GM19043 (cell line): ENCODE results near the gene C2orf80.
"Not testable (repeated sequence)": the region's sequence is repeated elsewhere in the genome, so short reads cannot be mapped to it uniquely, and the experiment has no call there.

ENCODE experiments used
- ATAC-seq: cut with Tn5 transposase; IDR thresholded peaks from one replicate; pipeline ENCODE4 v1.9.1; 2021; ENCODE audit warnings: low read depth; ENCODE audit not compliant: unreplicated experiment

C2orf80 gene

DNA sequence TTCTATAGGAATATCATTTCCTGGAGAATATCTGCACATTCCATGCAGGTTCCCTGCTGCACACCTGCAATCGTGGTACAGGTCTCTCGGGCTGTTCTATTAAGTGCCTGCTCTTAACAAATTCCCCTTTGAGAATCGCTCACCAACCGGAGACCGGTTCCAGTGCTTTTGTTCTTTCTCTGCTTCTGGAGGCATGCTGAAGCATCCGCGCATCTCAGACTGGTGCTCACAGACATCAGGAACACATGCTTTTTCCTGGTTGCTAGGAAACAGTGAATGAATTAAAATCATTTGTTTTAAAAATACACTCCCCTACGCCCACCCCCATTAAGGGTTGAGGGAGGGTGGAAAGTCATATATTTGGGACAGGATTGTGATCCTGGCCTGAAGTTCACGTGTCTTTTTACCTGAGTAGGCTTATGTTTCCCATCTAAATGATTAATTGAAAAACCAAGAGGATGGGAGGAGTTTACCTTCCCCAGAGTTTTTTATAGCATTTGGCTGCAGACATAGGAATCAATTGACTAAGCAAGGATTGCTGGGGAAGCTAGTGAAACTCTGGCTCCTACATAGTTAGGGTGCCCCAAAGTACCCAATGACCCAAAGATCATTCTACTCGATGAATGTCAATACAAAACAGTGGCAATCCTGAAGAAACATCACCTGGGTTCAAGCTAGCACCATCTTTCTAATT, at the start of gene C2orf80:
Gene C2orf80, minus strand, starts transcription at position 221 of the 694 bp plus-strand sequence. CDS start 3,044 bp downstream, outside the sequence.
- no peak for ATAC-seq

DNA sequence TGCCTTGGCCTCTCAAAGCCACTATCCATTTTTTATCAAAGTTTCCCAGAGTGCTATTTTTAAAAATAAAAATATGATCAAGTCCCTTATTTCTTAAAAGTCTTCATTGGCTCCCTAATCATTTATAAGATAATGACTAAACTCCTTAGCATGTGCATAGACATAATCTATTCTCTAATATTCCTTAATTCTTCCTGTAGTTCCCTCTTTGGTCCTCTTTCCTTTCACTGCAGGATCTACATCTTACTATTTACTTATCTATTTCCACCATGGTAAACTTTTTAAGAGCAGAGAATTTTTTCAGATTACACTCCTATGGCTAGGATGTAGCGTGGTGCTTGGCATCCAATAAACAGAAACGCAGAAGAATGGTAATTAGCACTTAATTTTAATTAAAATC, 46.0 kb upstream of the C2orf80 start:
- ATAC-seq, result no peak

DNA sequence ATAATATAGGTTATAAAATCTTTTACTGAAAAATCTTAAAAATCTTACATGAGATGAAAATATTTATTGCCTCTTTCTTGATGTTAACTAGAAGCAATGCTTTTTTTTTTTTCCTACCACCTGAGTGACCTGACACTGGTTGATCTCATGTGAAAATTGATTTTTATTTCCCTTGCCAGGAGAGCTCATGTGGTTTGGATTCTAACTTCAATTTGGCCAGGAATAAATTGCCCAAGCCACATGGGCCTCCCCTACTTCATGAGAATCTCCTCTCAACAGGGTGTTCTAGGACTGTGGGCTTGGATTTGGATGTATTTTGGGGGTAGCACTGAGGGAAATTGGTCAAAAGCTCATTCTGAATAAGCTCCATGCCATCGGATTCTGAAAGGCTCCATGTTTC, 45.0 kb upstream of the C2orf80 start:
- no peak for ATAC-seq

DNA sequence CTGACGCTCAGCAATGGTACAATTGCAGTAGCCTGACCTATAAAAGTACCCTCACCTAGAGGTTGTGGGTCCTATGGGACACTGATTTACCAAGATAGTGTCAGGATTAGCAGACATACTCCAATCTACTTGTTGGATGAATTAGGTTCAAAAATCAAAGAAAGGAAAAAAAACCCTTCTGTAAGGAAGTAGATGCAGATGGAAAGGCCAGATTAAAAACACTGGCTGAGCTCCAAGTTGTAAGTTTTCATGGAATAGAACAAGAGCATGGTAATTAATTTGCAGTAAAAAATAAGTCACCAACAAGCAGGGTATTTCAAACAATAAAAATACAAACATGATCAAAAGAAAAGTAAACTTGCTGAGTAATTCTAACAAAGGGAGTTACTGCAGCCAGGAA, 38.6 kb upstream of the C2orf80 start:
- no peak for ATAC-seq

DNA sequence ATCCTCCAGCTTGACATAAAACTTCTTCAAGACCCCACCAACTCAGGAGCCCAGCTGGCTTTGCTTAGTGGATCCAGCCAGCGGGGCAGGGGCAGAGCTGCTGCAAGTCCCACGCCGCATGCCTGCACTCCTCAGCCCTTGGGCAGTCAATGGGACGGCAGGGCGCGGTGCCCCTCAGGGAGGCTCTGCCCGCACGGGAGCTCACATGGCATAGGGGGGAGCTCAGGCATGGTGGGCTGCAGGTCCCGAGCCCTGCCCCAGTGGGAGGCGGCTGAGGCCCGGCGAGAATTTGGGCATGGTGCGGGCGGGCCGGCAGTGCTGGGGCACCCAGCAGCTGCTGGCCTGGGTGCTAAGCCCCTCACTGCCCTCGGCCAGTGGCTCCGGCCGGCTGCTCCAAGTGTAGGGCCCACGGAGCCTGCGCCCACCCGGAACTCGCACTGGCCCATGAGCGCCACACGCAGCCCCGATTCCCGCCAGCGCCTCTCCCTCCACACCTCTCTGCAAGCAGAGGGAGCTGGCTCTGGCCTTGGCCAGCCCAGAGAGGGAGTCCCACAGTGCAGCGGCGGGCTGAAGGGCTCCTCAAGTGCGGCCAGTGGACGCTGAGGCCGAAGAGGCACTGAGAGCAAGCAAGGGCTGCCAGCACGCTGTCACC, 37.9 kb upstream of the C2orf80 start:
- no peak for ATAC-seq

DNA sequence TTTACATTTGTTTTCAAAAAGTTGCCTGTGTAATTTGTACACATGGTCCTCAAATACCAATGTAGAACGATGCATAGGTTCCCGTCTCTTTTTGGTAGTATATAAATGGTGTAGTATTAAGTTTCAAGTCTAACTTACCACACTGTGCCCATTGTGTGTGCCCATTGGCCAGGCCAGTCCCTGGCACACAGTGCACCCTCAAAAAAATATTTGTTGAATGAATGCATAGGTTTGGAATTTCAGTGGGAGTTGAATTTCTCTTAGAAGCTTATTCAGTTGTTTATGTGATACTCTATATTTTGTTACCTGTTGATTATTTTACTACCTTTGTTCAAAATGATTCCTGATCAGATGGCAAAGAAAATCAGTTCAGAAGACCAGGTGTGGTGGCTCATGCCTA, 35.0 kb upstream of the C2orf80 start:
- ATAC-seq, result no peak

DNA sequence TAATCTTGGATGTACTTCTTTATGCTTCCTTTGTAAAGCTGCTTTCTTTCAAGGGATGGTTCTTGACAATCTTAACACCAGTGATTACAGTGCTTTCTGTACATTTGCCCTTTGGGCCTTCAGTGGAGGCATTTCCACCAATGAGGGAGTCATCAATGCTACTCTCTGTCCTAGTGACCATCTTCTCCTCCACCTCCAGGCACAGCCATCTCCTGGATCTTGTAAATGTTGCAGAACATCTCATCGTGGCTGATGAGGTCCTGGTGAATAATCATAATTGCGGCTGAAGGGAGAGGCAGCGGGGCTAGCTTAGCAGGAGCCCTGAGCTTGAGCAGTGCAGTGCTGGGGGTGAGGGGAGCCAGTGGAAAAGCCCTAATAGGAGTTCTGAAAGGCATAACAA, 32.5 kb upstream of the C2orf80 start:
- ATAC-seq, result no peak

DNA sequence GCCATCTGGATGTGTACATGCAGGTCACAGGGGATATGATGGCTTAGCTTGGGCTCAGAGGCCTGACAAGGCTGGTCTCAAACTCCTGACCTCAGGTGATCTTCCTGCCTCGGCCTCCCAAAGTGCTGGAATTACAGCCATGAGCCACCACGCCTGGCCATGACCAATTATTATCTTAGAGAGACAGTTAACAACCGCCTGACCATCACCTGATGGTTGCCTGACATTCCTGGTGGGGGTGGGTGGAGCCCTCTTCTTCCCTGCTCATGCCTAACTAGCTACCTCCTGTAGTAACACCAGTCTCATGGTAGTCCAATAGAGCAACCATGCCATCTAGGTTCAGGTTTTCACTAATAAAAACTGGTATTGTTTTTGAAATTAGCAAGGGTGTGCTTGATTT, 32.0 kb upstream of the C2orf80 start:
- ATAC-seq, result not testable (repeated sequence)

DNA sequence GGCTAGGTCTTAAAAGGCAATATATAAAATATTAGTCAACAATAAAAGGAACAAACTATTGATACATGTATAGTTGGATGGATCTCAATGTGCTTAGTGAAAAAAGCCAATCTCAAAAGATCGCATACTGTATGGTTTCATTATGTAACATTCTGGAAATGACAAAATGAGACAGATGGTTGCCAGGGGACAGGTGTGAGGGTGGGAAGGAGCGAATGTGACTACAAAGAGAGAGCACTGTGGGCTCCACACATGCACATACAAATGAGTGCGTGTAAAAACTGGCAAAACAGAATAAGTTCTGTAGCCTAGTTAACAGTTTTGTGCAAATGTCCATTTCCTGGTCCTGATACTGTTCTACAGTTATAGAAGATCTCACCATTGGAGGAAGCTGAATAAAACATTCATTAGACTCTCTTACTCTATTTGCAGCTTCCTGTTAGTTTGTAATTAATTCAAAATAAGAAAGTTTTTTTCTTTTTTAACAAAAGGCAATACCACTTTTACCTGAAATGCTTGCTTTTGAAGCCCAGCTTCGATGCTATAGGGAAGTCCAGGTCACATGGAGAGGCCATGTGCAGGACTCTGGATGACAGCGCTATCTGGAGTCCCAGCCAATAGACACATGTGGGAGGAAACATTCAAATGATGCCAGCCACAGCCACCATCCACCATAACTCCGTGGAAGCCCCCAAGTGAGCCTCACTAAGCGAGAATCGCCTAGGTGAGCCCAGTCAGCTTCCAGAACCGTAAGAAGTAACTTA, 21.0 kb upstream of the C2orf80 start:
- ATAC-seq, result no peak

DNA sequence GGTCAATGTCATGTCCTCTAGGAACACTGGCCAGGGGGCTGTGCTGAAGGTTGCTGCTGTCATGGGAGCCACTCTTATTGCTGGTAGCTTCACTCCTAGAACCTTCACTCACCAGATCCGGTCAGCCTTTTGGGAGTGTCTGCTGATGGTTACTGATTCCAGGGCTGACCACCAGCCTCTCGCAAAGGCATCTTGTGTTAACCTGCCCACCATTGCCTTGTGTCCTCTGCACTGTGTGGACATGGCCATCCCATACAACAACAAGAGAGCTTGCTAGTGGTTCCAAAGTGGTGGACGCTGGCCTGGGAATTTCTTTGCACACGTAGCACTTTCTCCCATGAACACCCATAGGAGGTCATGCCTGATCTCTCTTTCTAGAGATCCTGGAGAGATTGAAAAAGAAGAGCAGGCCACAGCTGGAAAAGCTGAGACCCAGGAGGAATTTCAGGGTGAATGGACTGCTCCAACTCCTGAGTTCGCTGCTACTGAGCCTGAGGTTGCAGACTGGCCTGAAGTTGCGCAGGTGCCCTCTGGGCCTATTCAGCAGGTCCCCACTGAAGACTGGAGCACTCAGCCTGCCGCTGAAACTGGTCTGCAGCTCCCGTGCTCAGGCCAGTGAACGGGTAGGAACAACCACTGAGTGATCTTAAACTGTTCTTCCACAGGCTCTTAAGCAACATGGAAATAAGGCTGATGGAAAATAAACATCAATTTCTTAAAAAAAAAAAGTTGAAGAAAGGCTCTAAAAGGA, 18.7 kb upstream of the C2orf80 start:
- no peak for ATAC-seq

DNA sequence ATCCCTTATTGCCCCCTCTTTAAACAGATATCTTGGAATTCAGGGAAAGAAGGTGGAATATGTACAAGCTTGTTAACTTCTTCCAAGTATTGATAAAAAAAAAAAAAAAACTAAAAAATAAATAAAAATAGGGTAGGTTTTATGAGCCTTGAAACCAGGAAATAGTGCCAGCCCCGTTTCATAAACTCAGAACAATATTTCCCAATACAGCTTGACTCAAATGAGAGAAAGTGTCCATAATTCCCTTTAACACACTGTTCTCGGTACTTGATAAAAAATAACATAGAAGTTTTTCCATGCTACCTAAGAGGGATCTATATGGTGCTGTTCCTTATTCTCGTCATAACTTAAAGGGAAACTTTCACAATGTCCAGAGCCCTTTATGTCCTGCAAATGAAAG, 17.9 kb upstream of the C2orf80 start:
- ATAC-seq, result no peak

DNA sequence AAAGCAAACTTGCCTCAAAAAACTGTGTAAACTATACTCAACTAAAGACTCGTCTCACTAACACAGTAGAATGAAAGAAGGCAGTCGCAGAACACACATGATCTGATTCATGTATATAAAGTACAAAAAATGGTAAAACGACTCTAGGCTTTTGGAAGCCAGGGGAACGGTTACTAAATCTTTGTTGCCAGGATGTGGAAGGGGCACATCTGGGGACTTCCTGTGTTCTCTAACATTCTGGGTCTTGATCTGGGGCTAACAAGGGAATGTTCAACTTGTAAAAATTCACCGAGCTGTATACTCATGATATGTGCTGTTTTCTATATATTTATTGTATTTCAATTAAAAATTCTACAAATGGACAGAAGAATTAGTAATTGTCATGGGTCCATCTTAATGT, 14.3 kb upstream of the C2orf80 start:
- ATAC-seq, result no peak

DNA sequence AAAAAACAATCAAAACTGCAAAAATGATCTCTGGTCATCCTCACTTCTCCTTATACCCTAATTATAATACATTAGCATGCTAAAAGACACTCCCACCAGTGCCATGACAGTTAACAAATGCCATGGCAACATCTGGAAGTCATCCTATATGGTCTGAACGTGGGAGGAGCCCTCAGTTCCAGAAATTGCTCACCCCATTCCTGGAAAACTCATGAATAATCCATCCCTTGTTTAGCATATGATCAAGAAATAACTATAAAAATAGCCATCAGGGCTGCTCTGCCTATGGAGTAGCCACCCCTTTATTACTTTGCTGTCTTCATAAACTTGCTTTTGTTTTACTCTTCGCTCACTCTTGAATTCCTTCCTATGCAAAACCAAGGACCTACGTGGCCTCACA, 5.7 kb upstream of the C2orf80 start:
- no peak for ATAC-seq

DNA sequence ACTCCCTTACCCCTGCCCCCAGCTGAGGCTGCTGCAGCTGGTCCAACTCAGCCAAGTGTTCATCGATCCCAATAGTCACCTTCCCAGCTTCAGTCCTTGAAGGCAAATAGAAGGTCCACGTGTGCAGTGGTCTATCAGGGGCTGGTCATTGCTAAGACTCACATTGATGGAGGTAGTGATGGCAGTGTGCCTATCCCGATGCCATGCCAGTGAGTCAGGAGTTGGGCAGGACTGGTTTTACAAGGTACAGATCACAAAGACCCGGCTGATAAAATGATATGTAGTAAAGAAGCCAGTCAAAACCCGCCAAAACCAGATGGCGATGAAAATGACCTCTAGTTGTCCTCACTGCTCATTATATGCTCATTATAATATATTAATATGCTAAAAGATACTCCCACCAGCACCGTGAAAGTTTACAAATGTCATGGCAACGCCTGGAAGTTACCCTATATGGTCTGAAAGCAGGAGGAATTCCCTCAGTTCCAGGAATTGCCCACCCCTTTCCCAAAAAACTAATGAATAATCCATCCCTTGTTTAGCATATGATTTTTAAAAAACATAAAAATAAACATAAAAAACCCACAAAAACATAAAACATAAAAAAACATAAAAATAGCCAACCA, 2.9 kb upstream of the C2orf80 start:
- ATAC-seq, result no peak

DNA sequence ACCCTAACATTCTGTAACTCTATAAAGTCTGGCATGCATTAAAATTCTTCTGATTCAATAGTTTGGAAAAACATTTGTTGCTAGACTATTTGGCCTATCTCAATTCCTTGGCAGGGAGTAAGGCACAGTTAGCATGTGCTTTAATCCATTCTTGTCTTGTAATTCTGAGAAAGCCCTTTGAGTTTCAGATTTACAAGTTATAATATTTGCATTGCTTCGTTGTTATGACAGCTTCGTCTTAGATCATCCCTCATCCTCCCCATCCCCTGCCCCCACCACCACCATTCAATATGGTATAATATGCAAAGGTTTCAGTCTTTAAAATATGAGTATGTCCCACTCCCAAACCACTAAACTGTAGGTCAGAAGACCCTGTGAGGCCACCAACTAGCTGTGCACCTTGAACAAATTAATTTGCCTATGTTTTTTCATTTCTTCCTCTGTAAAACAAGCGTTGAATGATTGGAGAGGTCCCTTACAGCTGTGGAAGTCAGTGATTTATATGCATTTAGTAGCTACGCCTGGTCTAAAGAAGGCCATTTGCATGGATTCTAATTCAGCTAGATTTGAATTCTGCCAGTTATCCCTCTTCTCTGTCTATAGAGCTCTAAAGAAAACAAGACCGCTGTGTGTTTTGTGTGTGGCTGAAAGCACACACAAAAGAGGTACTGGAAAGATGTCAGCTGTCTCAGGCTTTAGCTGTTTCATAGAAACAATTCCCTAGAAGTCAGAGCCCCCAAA, 591 bp downstream of the C2orf80 start:
- no peak for ATAC-seq

DNA sequence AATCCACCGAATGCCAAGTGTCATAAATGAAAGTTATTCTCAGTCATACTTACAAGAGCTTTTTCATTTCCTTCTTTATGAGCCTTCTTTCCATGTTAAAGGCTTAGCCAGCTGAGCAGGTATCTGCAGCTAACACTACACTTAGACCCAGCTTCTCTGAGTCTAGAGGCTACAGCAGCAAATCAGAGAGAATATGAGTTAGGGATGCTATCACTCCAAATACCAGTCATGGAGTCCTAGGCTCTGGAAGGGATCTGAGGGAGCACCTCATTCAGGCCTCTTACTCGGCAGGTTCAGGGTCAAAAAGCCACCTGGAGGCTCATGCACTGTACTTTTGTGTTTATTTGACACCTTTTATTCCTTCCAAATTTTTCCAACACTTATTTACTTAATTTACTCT, 2.9 kb downstream of the C2orf80 start:
- ATAC-seq, result no peak

DNA sequence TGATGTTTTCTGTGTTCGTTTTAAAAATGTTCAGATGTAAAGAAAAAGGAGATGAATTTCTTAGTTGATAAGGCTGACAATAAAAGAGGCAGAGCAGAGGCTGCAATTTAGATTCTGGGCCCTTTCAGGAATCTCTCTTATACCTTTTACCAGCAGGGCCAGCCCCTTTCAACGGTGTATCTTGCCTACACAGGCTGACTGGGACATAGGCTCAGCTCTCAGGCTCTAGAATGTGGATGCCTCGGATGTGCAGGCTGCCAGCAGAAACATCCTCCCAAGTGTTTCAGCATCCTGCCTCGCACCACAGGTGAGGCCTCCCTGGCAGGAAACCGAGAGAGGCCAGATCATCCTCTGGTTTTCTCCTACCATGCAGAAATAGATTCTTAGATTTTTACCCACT, 3.4 kb downstream of the C2orf80 start:
- no peak for ATAC-seq

DNA sequence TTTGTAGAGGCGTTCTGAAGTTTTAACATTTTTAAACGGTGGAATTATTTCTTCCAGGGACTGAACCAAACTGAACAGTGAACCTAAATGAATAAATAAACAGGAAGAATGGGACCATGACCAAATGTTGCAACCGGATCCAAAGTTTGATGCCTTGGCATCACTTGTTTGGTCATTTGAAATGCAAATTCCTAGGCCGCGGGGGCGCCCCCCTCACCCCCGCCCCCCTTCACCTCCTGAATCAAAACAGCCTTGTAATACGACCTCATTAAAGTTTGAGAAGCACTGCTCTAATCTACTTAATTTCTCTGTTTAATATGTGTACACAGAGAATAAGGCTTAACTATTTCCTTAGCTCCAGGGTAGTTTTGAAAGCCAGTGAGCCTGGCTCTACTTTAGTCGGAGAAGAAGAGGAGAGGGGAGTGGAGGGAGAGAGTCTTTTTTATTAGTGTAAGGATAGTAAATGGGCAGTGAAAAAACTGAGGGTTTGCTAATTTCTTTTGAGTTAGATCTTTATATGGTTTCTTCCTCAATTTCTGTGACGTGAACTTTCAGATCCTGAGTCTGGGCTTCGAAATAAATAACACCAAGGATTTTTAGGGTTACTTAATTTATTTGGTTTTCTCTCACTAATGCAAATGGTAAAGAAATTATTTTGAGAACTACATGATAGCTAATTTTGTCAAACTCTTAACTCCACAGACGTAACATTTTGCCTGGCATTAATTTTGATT, 5.7 kb downstream of the C2orf80 start:
- no peak for ATAC-seq

DNA sequence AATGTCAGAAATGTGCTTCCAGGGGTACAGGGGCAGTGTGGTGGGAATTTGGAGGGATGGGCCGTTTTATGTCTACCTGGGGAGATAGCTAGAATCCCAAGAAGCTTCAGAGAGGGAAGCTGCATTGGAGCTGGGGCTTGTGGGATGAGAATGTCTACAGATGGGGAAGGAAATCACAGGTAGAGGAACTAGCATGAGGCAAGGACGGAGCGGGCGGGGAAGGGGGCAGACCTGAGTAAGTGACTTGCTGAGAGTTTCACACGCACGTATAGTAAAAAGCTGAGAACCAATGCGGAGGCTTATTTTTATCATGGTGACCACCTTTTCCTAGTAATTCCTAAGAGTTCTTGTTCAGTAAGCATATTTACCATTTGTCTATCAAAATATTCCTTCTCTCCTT, 6.3 kb downstream of the C2orf80 start:
- ATAC-seq, result no peak
